ENCODE results near the gene KCTD16. TPM values are rescaled to one million over a fixed set of nuclear protein-coding genes. Genes with fewer than 3 reads are reported as not detected.

KCTD16 gene
- total RNA-seq, 1 experiment from 2014 or later = 0.14 TPM

- no peak overlapping the region for H3K4me3 Mint-ChIP-seq (ENCODE audit: low read depth, unreplicated experiment)
- peaks cover 26% of the 10 kb centered on the region for H3K4me1 Mint-ChIP-seq (ENCODE audit: low read depth, unreplicated experiment)
- peaks cover 14% of the 10 kb centered on the region for H3K27me3 Mint-ChIP-seq (ENCODE audit: unreplicated experiment)
- intact Hi-C loops (cut with micrococcal nuclease; ENCODE audit: unreplicated experiment) = loop anchor here (5.0 kb wide), 1 partner anchor 162 kb away; no protein-coding TSS in a partner anchor
- DNase-seq = no peak
- BruUV-seq (replicated peaks) = no TSS peak
- H3K27ac Mint-ChIP-seq (ENCODE audit: unreplicated experiment) = no peak overlapping the region
- CTCF ChIA-PET = no interaction called here
- H3K9me3 Mint-ChIP-seq (ENCODE audit: low read depth, unreplicated experiment) = no peaks in the 10 kb centered on the region
- no peaks in the 10 kb centered on the region for H3K36me3 Mint-ChIP-seq (ENCODE audit: insufficient read depth, unreplicated experiment)
- no peak for TF ChIP-seq CTCF (IDR thresholded peaks at IDR 0.05; ENCODE audit: unreplicated experiment)
Measured at GRCh38 chr5:144139586-144139985, 31.1 kb upstream of the KCTD16 start.

DNA sequence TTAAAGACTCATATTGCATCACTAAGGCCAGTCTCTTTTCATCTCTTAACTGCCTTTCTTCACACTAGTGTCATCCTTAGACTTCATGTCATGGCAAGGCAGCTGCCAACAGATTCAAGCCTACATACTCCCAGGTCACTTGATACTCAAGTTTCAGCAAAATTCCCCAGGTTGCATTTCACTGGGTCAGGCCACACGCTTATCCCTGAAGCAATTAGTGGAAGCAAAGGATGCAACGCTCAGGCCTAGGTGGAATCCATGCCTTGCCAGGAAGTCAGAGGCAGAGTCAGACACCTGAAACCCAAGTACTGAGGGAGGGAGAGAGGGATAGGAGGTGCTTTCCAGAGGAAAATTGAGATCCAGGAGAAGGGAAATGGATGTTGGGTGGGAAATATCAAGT lies 29.1 kb upstream of the KCTD16 start:
- TF ChIP-seq CTCF (IDR thresholded peaks at IDR 0.05; ENCODE audit: unreplicated experiment) = no peak
- BruUV-seq (replicated peaks) = no TSS peak

DNA sequence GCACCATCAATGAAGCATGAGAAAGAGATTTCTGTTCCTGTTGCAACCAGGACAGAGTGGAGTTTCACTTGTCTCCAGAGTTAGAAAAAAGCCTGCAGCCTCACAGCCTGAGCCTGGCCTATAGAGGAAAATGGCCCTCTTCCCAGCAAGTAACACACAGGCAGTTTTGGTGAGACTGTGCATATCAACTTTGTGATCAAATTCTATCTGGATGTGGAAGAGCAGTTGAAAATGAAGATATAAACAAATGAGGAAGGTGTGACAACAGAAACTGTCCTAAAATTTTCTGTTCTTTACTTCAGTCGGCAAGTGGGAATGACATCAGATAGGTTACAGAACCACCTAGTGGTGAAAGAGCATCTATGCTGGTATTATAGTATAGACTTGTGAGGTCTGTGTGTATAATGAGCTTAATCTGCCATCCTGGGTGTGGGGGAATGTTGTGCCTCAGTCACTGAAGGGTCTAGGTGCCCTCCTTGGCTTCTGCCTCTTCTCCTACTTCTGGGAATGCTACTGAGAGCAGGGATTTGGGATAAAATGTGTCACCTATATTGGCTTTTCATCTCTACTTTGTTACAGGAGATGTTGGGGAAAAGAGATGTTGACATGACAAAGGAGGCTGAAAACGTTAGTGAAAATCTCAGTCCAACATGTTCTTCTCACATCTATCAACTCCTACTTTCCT lies 28.4 kb upstream of the KCTD16 start:
- intact Hi-C loops (cut with micrococcal nuclease; ENCODE audit: unreplicated experiment) = loop anchor here (10.0 kb wide), 1 partner anchor 747 kb away; no protein-coding TSS in a partner anchor
- no peak for DNase-seq
- Mint-ChIP-seq H3K27ac (ENCODE audit: unreplicated experiment) (no peak overlapping the region), H3K4me1 (ENCODE audit: low read depth, unreplicated experiment) (peaks cover 26% of the 10 kb centered on the region), H3K27me3 (ENCODE audit: unreplicated experiment) (peaks cover 14% of the 10 kb centered on the region), H3K4me3 (ENCODE audit: low read depth, unreplicated experiment) (no peak overlapping the region), H3K9me3 (ENCODE audit: low read depth, unreplicated experiment) (no peaks in the 10 kb centered on the region), H3K36me3 (ENCODE audit: insufficient read depth, unreplicated experiment) (no peaks in the 10 kb centered on the region)
- CTCF ChIA-PET = interaction anchor here (0.5 to 1.4 kb wide), 11 partner anchors 9 to 1298 kb away, joined by 3 to 7 read pairs (median 4); partner anchors contain the start of genes KCTD16 and YIPF5
- no TSS peak for BruUV-seq (replicated peaks)
- TF ChIP-seq CTCF (IDR thresholded peaks at IDR 0.05; ENCODE audit: unreplicated experiment) = no peak

More for the DNA sequence above, 29.1 kb upstream of the KCTD16 start:
- no peak overlapping the region for H3K4me3 Mint-ChIP-seq (ENCODE audit: low read depth, unreplicated experiment)
- CTCF ChIA-PET = interaction anchor here (0.8 to 1.1 kb wide), 2 partner anchors 29 to 696 kb away, joined by 5 to 7 read pairs; partner anchors contain the start of genes KCTD16 and YIPF5
- H3K27me3 Mint-ChIP-seq (ENCODE audit: unreplicated experiment) = peaks cover 14% of the 10 kb centered on the region
- no peaks in the 10 kb centered on the region for H3K9me3 Mint-ChIP-seq (ENCODE audit: low read depth, unreplicated experiment)
- no peak for DNase-seq
- intact Hi-C loops (cut with micrococcal nuclease; ENCODE audit: unreplicated experiment) = loop anchor here (10.0 kb wide), 1 partner anchor 747 kb away; no protein-coding TSS in a partner anchor
- H3K36me3 Mint-ChIP-seq (ENCODE audit: insufficient read depth, unreplicated experiment) = no peaks in the 10 kb centered on the region
- no peak overlapping the region for H3K27ac Mint-ChIP-seq (ENCODE audit: unreplicated experiment)
- peaks cover 26% of the 10 kb centered on the region for H3K4me1 Mint-ChIP-seq (ENCODE audit: low read depth, unreplicated experiment)

- CTCF ChIA-PET = interaction anchor here (0.5 to 1.4 kb wide), 10 partner anchors 9 to 1299 kb away, joined by 3 to 7 read pairs (median 4); partner anchors contain the start of genes KCTD16 and YIPF5
- no TSS peak for BruUV-seq (replicated peaks)
- Mint-ChIP-seq H3K4me3 (ENCODE audit: low read depth, unreplicated experiment) (no peak overlapping the region), H3K4me1 (ENCODE audit: low read depth, unreplicated experiment) (peaks cover 26% of the 10 kb centered on the region), H3K27ac (ENCODE audit: unreplicated experiment) (no peak overlapping the region), H3K36me3 (ENCODE audit: insufficient read depth, unreplicated experiment) (no peaks in the 10 kb centered on the region), H3K27me3 (ENCODE audit: unreplicated experiment) (peaks cover 14% of the 10 kb centered on the region), H3K9me3 (ENCODE audit: low read depth, unreplicated experiment) (no peaks in the 10 kb centered on the region)
- intact Hi-C loops (cut with micrococcal nuclease; ENCODE audit: unreplicated experiment) = loop anchor here (10.0 kb wide), 1 partner anchor 748 kb away; no protein-coding TSS in a partner anchor
- DNase-seq = no peak
- no peak for TF ChIP-seq CTCF (IDR thresholded peaks at IDR 0.05; ENCODE audit: unreplicated experiment)
Measured at GRCh38 chr5:144142824-144143162, 27.9 kb upstream of the KCTD16 start.

All from Calu3 (cell line).